Kidney (tissue), 14 donors: Measurements from ENCODE around the gene UBE3D. TPM values are rescaled to one million over a fixed set of nuclear protein-coding genes. Genes with fewer than 3 reads are reported as not detected.

ENCODE experiments used
- DNase-seq, 5 donors: peaks; one replicate each; pipeline ENCODE4 v3.0.0-alpha.2; 2013 to 2020
- FAIRE-seq: peaks from 2 replicates; lab custom pipeline; 2012; peaks lifted over from hg19 to GRCh38; lab: Jason Lieb, UNC
- H3K27ac ChIP-seq, 2 donors: one replicate each; pipeline ENCODE4 v1.7.0; 2013; ENCODE audit warnings: low read depth in 2 of 2, low read length in 2 of 2, inconsistent platforms in 1 of 2
- H3K27me3 ChIP-seq: one replicate; pipeline ENCODE4 v1.7.1; 2013; ENCODE audit warnings: low read length, inconsistent platforms; ENCODE audit not compliant: control insufficient read depth, insufficient read depth
- H3K36me3 ChIP-seq, 3 donors: one replicate each; pipeline versions ENCODE4 v1.7.0 to v1.7.1; 2013; ENCODE audit warnings: low read length in 3 of 3, control low read depth in 1 of 3, inconsistent platforms in 1 of 3; ENCODE audit not compliant: insufficient read depth in 3 of 3, control insufficient read depth in 2 of 3
- H3K4me1 ChIP-seq, 3 donors: one replicate each; pipeline versions ENCODE4 v1.7.0 to v1.7.1; 2013; ENCODE audit warnings: low read length in 3 of 3, inconsistent platforms in 1 of 3, low read depth in 1 of 3; ENCODE audit not compliant: control insufficient read depth in 2 of 3, insufficient read depth in 2 of 3
- H3K4me3 ChIP-seq, 3 donors: one replicate each; pipeline versions ENCODE4 v1.7.0 to v1.8.1; 2013; ENCODE audit warnings: low read length in 3 of 3, control low read depth in 1 of 3, inconsistent platforms in 1 of 3
- H3K9ac ChIP-seq, 3 donors: one replicate each; pipeline versions ENCODE4 v1.7.0 to v1.7.1; 2013; ENCODE audit warnings: low read length in 3 of 3, control low read depth in 1 of 3, inconsistent platforms in 1 of 3
- H3K9me3 ChIP-seq, 3 donors: one replicate each; pipeline versions ENCODE4 v1.7.0 to v1.7.1; 2013; ENCODE audit warnings: low read length in 3 of 3, control low read depth in 1 of 3, inconsistent platforms in 1 of 3; ENCODE audit not compliant: control insufficient read depth in 2 of 3, insufficient read depth in 1 of 3
- CTCF ChIP-seq: IDR thresholded peaks from 3 replicates; pipeline ENCODE4 v1.5.1; 2012; ENCODE audit warnings: mild to moderate bottlenecking, moderate library complexity, borderline replicate concordance; ENCODE audit not compliant: insufficient read depth; ENCODE audit errors: extremely low read depth
- intact Hi-C: fragments of 100-400 bp; cut with DNase I; formaldehyde crosslinking; loops from one replicate; pipeline ENCODE4 v1.11.1; 2022
- polyA plus RNA-seq: library from polyadenylated mRNA; stranded (reverse); fragments of 350-450 nt; fragmentation: Illumina TruSeq; extraction: RNeasy Lipid Tissue Mini Kit (QIAGEN cat#74804); gene quantifications from one replicate; pipeline ENCODE4 v1.2.3, GENCODE V29; 2014; ENCODE audit warnings: low read depth, low replicate concordance; ENCODE audit not compliant: insufficient read depth
- total RNA-seq: library from RNA; stranded (reverse); fragmentation: NEBNext Ultra II Directional; extraction: Animal tissue kit (Norgen Biotek cat#: 25700); gene quantifications from one replicate; pipeline ENCODE4 v1.2.1, GENCODE V29; 2021
- donor health status: control.
- donor health status: control.
- donor health status: control.
- donor health status: control.
- donor health status: control.
- donor health status: DM: yes; HTN: yes; CAD: no.
- donor health status: Normal renal cell carcinoma (clear cell type).

UBE3D gene
- total and polyA plus RNA-seq, 2 donors from 2014 or later = 4.8 to 6.0 TPM

- Histone ChIP-seq H3K4me1 (peaks cover 4 to 7% (median 5%) of the 10 kb centered on the region in 3 donors), H3K27me3 (no peaks in the 10 kb centered on the region), H3K9ac (no peak overlapping the region), H3K9me3 (no peaks in the 10 kb centered on the region), H3K36me3 (no peaks in the 10 kb centered on the region), H3K27ac (no peak overlapping the region), H3K4me3 (no peak overlapping the region)
- no peak for TF ChIP-seq CTCF
- intact Hi-C loops = no loop called here
- FAIRE-seq (no peak), DNase-seq (no peak)
Observed at GRCh38 chr6:83073615-83074014, 8.0 kb upstream of the UBE3D start.

GRCh38 chr6:83072726-83073125 is 7.1 kb upstream of the UBE3D start:
- FAIRE-seq = no peak
- Histone ChIP-seq H3K9me3 (no peaks in the 10 kb centered on the region), H3K27ac (no peak overlapping the region), H3K36me3 (no peaks in the 10 kb centered on the region), H3K9ac (no peak overlapping the region), H3K4me1 (peaks cover 4 to 11% (median 5%) of the 10 kb centered on the region in 3 donors), H3K27me3 (no peaks in the 10 kb centered on the region), H3K4me3 (no peak overlapping the region)
- intact Hi-C loops = no loop called here
- no peak for DNase-seq
- TF ChIP-seq CTCF = no peak

- H3K4me1 ChIP-seq = peaks cover 4 to 11% (median 5%) of the 10 kb centered on the region in 3 donors
- intact Hi-C loops = no loop called here
- H3K27me3 ChIP-seq = no peaks in the 10 kb centered on the region
- no peak overlapping the region for H3K9ac ChIP-seq
- no peak overlapping the region for H3K27ac ChIP-seq
- no peak for TF ChIP-seq CTCF
- H3K36me3 ChIP-seq = no peaks in the 10 kb centered on the region
- H3K4me3 ChIP-seq = no peak overlapping the region
- no peak for DNase-seq
- FAIRE-seq = peak; percentile 67
- no peaks in the 10 kb centered on the region for H3K9me3 ChIP-seq
Observed at GRCh38 chr6:83071707-83072106, 6.1 kb upstream of the UBE3D start.

- Histone ChIP-seq H3K36me3 (no peaks in the 10 kb centered on the region), H3K9ac (no peak overlapping the region), H3K4me1 (peaks cover 4 to 11% (median 5%) of the 10 kb centered on the region in 3 donors), H3K27me3 (no peaks in the 10 kb centered on the region), H3K9me3 (no peaks in the 10 kb centered on the region), H3K4me3 (no peak overlapping the region), H3K27ac (peak overlapping the region in 1 of 2 donors; percentile 47)
- DNase-seq = no peak
- intact Hi-C loops = no loop called here
- TF ChIP-seq CTCF = no peak
- no peak for FAIRE-seq
Observed at GRCh38 chr6:83071023-83071422, 5.4 kb upstream of the UBE3D start.
